Calu3 (cell line): ENCODE results near the gene SERPINA12. TPM values are rescaled to one million over a fixed set of nuclear protein-coding genes. Genes with fewer than 3 reads are reported as not detected.

ENCODE experiments used
- BruUV-seq: library from RNA; stranded (reverse); fragments of 400-500 nt; replicated peaks from 2 replicates; lab custom pipeline; 2021; lab: Mats Ljungman, UMichigan
- CTCF ChIA-PET: fragments of 300-600 bp; sonication (Branson Sonifier 250); formaldehyde crosslinking; loops from one replicate; lab custom pipeline; 2022; ENCODE audit warnings: antibody characterized with exemption; lab: Charles Lee
- DNase-seq: peaks from one replicate; pipeline ENCODE4 v3.0.0; 2022
- H3K27ac Mint-ChIP-seq: one replicate; pipeline ENCODE4 v1.8.0; 2022; ENCODE audit warnings: mixed read lengths; ENCODE audit not compliant: unreplicated experiment
- H3K27me3 Mint-ChIP-seq: one replicate; pipeline ENCODE4 v1.8.0; 2022; ENCODE audit warnings: mixed read lengths; ENCODE audit not compliant: unreplicated experiment
- H3K36me3 Mint-ChIP-seq: one replicate; pipeline ENCODE4 v1.8.0; 2022; ENCODE audit warnings: mild to moderate bottlenecking, moderate library complexity, mixed read lengths; ENCODE audit not compliant: insufficient read depth, unreplicated experiment
- H3K4me1 Mint-ChIP-seq: one replicate; pipeline ENCODE4 v1.8.0; 2022; ENCODE audit warnings: mild to moderate bottlenecking, low read depth, mixed read lengths; ENCODE audit not compliant: unreplicated experiment
- H3K4me3 Mint-ChIP-seq: one replicate; pipeline ENCODE4 v1.8.0; 2022; ENCODE audit warnings: mild to moderate bottlenecking, low read depth, moderate library complexity, mixed read lengths; ENCODE audit not compliant: unreplicated experiment
- H3K9me3 Mint-ChIP-seq: one replicate; pipeline ENCODE4 v1.8.0; 2022; ENCODE audit warnings: low read depth, mixed read lengths; ENCODE audit not compliant: unreplicated experiment
- CTCF ChIP-seq: fragments of 200-600 bp; IDR thresholded peaks from one replicate; pipeline ENCODE4 v1.8.0; 2022; ENCODE audit warnings: antibody characterized with exemption; ENCODE audit not compliant: unreplicated experiment
- intact Hi-C: fragments of 100-400 bp; cut with micrococcal nuclease; formaldehyde crosslinking; loops from one replicate; pipeline ENCODE4 v1.10.0; 2022; ENCODE audit not compliant: unreplicated experiment
- total RNA-seq: library from RNA; stranded (reverse); gene quantifications from 2 replicates; pipeline ENCODE4 v1.2.3, GENCODE V29; 2022

The SERPINA12 gene
- total RNA-seq, 1 experiment from 2014 or later: not detected

GRCh38 chr14:94458558-94459205, 50.6 kb downstream of the SERPINA12 start:
- H3K4me1 Mint-ChIP-seq: no peaks in the 10 kb centered on the region
- TF ChIP-seq CTCF: no peak
- no peak overlapping the region for H3K4me3 Mint-ChIP-seq
- intact Hi-C loops: no loop called here
- H3K27me3 Mint-ChIP-seq: peaks cover 80% of the 10 kb centered on the region
- DNase-seq: no peak
- H3K27ac Mint-ChIP-seq: no peak overlapping the region
- CTCF ChIA-PET: no interaction called here
- H3K9me3 Mint-ChIP-seq: no peaks in the 10 kb centered on the region
- H3K36me3 Mint-ChIP-seq: peaks cover 5% of the 10 kb centered on the region
- BruUV-seq: no TSS peak

- CTCF ChIA-PET: no interaction called here
- Mint-ChIP-seq H3K9me3 (no peaks in the 10 kb centered on the region), H3K27me3 (peaks cover 86% of the 10 kb centered on the region), H3K27ac (no peak overlapping the region), H3K36me3 (peaks cover 5% of the 10 kb centered on the region), H3K4me3 (no peak overlapping the region), H3K4me1 (no peaks in the 10 kb centered on the region)
- no TSS peak for BruUV-seq
- TF ChIP-seq CTCF: no peak
- DNase-seq: no peak
- intact Hi-C loops: no loop called here
These were observed 51.2 kb downstream of the SERPINA12 start for GRCh38 chr14:94458096-94458495.

GRCh38 chr14:94455928-94456327, 53.3 kb downstream of the SERPINA12 start:
- Mint-ChIP-seq H3K9me3 (no peaks in the 10 kb centered on the region), H3K4me1 (no peaks in the 10 kb centered on the region), H3K27me3 (peaks cover 86% of the 10 kb centered on the region), H3K27ac (no peak overlapping the region), H3K36me3 (peaks cover 5% of the 10 kb centered on the region), H3K4me3 (no peak overlapping the region)
- intact Hi-C loops: no loop called here
- CTCF ChIA-PET: no interaction called here
- no peak for DNase-seq
- TF ChIP-seq CTCF: no peak
- BruUV-seq: no TSS peak

GRCh38 chr14:94451826-94452225, 57.4 kb downstream of the SERPINA12 start:
- intact Hi-C loops: no loop called here
- Mint-ChIP-seq H3K9me3 (no peaks in the 10 kb centered on the region), H3K27me3 (peaks cover 100% of the 10 kb centered on the region), H3K4me3 (no peak overlapping the region), H3K4me1 (no peaks in the 10 kb centered on the region), H3K27ac (no peak overlapping the region), H3K36me3 (peaks cover 5% of the 10 kb centered on the region)
- no peak for DNase-seq
- no TSS peak for BruUV-seq
- CTCF ChIA-PET: no interaction called here
- TF ChIP-seq CTCF: no peak
